SK-N-SH (cell line): ENCODE results near the gene NPC1L1. TPM values are rescaled to one million over a fixed set of nuclear protein-coding genes. Genes with fewer than 3 reads are reported as not detected.

ENCODE experiments used
- CTCF ChIA-PET: fragments of 300-600, 350-600 bp; formaldehyde crosslinking; extraction: SDS; loops from one replicate; lab custom pipeline; 2021; lab: Yijun Ruan, JAX
- POLR2A ChIA-PET: fragments of 350-600 bp; sonication (Branson Sonifier 250); formaldehyde crosslinking; extraction: SDS; loops from one replicate; lab custom pipeline; 2020; ENCODE audit warnings: antibody characterized with exemption, inconsistent platforms; lab: Yijun Ruan, JAX
- DNase-seq: peaks from one replicate; pipeline ENCODE4 v3.0.0; 2012
- H2AFZ ChIP-seq: fragments of 200-600 bp; sonication (generic); 2 replicates; pipeline ENCODE4 v1.8.1; 2016; ENCODE audit warnings: antibody characterized with exemption, mild to moderate bottlenecking, low read depth
- H3F3A ChIP-seq: fragments of 200-600 bp; sonication (generic); replicated peaks from 2 replicates; pipeline ENCODE3; 2016; ENCODE audit warnings: antibody characterized with exemption, mild to moderate bottlenecking; ENCODE audit not compliant: insufficient read depth
- H3K27ac ChIP-seq, 2 experiments: fragments of 200-500 bp in 1 of 2; fragments of 200-600 bp in 1 of 2; sonication (Bioruptor generic) in 1 of 2; sonication (generic), shearing (Covaris generic) in 1 of 2; 2 replicates each; pipeline versions ENCODE4 v1.5.1 to v1.6.1; 2014 to 2016; ENCODE audit warnings: low read depth in 2 of 2, inconsistent platforms in 1 of 2, low read length in 1 of 2, mild to moderate bottlenecking in 1 of 2, mixed read lengths in 1 of 2
- H3K27me3 ChIP-seq: fragments of 200-600 bp; sonication (generic), shearing (Covaris generic); 2 replicates; pipeline ENCODE4 v1.6.1; 2016; ENCODE audit warnings: mixed run types; ENCODE audit not compliant: insufficient read depth
- H3K36me3 ChIP-seq, 2 experiments: fragments of 200-500 bp in 1 of 2; fragments of 200-600 bp in 1 of 2; sonication (Bioruptor generic) in 1 of 2; sonication (generic) in 1 of 2; replicated peaks in 1 of 2; 2 replicates each; pipeline versions ENCODE3 to v1.5.1; 2014 to 2016; ENCODE audit warnings: low read length in 1 of 2, mild to moderate bottlenecking in 1 of 2; ENCODE audit not compliant: insufficient read depth in 2 of 2, control insufficient read depth in 1 of 2
- H3K4me1 ChIP-seq, 2 experiments: fragments of 200-500 bp in 1 of 2; fragments of 200-600 bp in 1 of 2; sonication (Bioruptor generic) in 1 of 2; sonication (generic), shearing (Covaris generic) in 1 of 2; 2 replicates each; pipeline versions ENCODE4 v1.5.1 to v1.6.1; 2014 to 2016; ENCODE audit warnings: low read depth in 1 of 2, low read length in 1 of 2, mixed run types in 1 of 2; ENCODE audit not compliant: insufficient read depth in 2 of 2, control insufficient read depth in 1 of 2
- H3K4me2 ChIP-seq: fragments of 200-600 bp; sonication (generic), shearing (Covaris generic); 2 replicates; pipeline ENCODE4 v1.6.1; 2017; ENCODE audit warnings: mixed run types
- H3K4me3 ChIP-seq, 2 experiments: fragments of 200-500 bp in 1 of 2; fragments of 200-600 bp in 1 of 2; sonication (Bioruptor generic) in 1 of 2; sonication (generic), shearing (Covaris generic) in 1 of 2; 2 replicates each; pipeline versions ENCODE4 v1.5.1 to v1.8.1; 2014 to 2016; ENCODE audit warnings: low read depth in 2 of 2, inconsistent platforms in 1 of 2, low read length in 1 of 2, mild to moderate bottlenecking in 1 of 2, mixed read lengths in 1 of 2, moderate library complexity in 1 of 2
- H3K79me2 ChIP-seq: fragments of 200-600 bp; sonication (generic); 2 replicates; pipeline ENCODE4 v1.8.1; 2017; ENCODE audit warnings: mild to moderate bottlenecking; ENCODE audit not compliant: insufficient read depth
- H3K9ac ChIP-seq: fragments of 200-600 bp; sonication (generic); 2 replicates; pipeline ENCODE4 v1.6.1; 2017; ENCODE audit warnings: mixed run types
- H3K9me2 ChIP-seq: fragments of 200-600 bp; sonication (generic); 2 replicates; pipeline ENCODE4 v1.6.1; 2017; ENCODE audit warnings: mixed run types
- H3K9me3 ChIP-seq: fragments of 200-600 bp; sonication (generic); 2 replicates; pipeline ENCODE4 v1.6.1; 2017; ENCODE audit warnings: mixed run types, mild to moderate bottlenecking, moderate library complexity
- H4K20me1 ChIP-seq: fragments of 200-600 bp; sonication (generic); 2 replicates; pipeline ENCODE4 v1.6.1; 2017; ENCODE audit warnings: mild to moderate bottlenecking, mixed run types; ENCODE audit not compliant: insufficient read depth
- CHD2 ChIP-seq: fragments of 150-350 bp; IDR thresholded peaks from 2 replicates; pipeline ENCODE4 v1.6.1; 2018; ENCODE audit warnings: low read length; ENCODE audit not compliant: partially characterized antibody
- CTCF ChIP-seq: fragments of 200-600 bp; sonication (generic); IDR thresholded peaks from 2 replicates; pipeline ENCODE4 v1.6.1; 2017; ENCODE audit warnings: antibody characterized with exemption, mild to moderate bottlenecking, moderate library complexity
- EZH2phosphoT487 ChIP-seq: fragments of 200-600 bp; sonication (generic); IDR thresholded peaks from 2 replicates; pipeline ENCODE4 v1.6.1; 2017; ENCODE audit warnings: low read depth, mixed run types, mild to moderate bottlenecking, antibody characterized with exemption, moderate library complexity, borderline replicate concordance
- FOSL2 ChIP-seq: IDR thresholded peaks from 2 replicates; pipeline ENCODE4 v1.4.0; 2012; ENCODE audit warnings: low read depth, mild to moderate bottlenecking, moderate library complexity, borderline replicate concordance
- FOXJ3 ChIP-seq: sonication (generic); formaldehyde crosslinking; IDR thresholded peaks from 2 replicates; pipeline ENCODE4 v1.5.1; 2020; ENCODE audit warnings: mild to moderate bottlenecking, missing genetic modification reagents
- FOXM1 ChIP-seq: IDR thresholded peaks from 2 replicates; pipeline ENCODE4 v1.4.0; 2012; ENCODE audit warnings: low read depth, mild to moderate bottlenecking
- MXI1 ChIP-seq: IDR thresholded peaks from 2 replicates; pipeline ENCODE4 v1.6.1; 2012; ENCODE audit warnings: mild to moderate bottlenecking, low read depth, low read length, improper control_type of control experiment
- NRF1 ChIP-seq: IDR thresholded peaks from 2 replicates; pipeline ENCODE4 v1.6.1; 2012; ENCODE audit warnings: low read depth, mild to moderate bottlenecking, low read length
- PBX3 ChIP-seq: IDR thresholded peaks from 2 replicates; pipeline ENCODE4; 2012
- POLR2AphosphoS5 ChIP-seq: IDR thresholded peaks from 2 replicates; pipeline ENCODE4 v1.6.1; 2012; ENCODE audit warnings: low read depth, low read length
- RAD21 ChIP-seq: IDR thresholded peaks from 2 replicates; pipeline ENCODE4 v1.6.1; 2012; ENCODE audit warnings: mild to moderate bottlenecking, low read length
- USF2 ChIP-seq: fragments of 150-350 bp; IDR thresholded peaks from 2 replicates; pipeline ENCODE4 v1.6.1; 2017; ENCODE audit warnings: antibody characterized with exemption, low read length, low read depth, borderline replicate concordance
- ZBTB33 ChIP-seq: IDR thresholded peaks from 2 replicates; pipeline ENCODE4 v1.4.0; 2012; ENCODE audit warnings: low read depth, borderline replicate concordance
- WGBS: methylation state at CpG from one replicate; pipeline ENCODE4 v1.1.6; 2017; ENCODE audit warnings: low lambda C conversion rate; 5-methylcytosine and 5-hydroxymethylcytosine counted together
- polyA plus RNA-seq, 3 experiments: library from polyadenylated mRNA; depleted of rRNA; stranded (reverse); fragments of >200 nt; gene quantifications; 2 replicates each; pipeline ENCODE4 v1.2.3, GENCODE V29; 2012

NPC1L1 gene
- polyA plus RNA-seq, 1 of the 3 experiments (the other 2 are of a cell fraction), result not detected

DNA sequence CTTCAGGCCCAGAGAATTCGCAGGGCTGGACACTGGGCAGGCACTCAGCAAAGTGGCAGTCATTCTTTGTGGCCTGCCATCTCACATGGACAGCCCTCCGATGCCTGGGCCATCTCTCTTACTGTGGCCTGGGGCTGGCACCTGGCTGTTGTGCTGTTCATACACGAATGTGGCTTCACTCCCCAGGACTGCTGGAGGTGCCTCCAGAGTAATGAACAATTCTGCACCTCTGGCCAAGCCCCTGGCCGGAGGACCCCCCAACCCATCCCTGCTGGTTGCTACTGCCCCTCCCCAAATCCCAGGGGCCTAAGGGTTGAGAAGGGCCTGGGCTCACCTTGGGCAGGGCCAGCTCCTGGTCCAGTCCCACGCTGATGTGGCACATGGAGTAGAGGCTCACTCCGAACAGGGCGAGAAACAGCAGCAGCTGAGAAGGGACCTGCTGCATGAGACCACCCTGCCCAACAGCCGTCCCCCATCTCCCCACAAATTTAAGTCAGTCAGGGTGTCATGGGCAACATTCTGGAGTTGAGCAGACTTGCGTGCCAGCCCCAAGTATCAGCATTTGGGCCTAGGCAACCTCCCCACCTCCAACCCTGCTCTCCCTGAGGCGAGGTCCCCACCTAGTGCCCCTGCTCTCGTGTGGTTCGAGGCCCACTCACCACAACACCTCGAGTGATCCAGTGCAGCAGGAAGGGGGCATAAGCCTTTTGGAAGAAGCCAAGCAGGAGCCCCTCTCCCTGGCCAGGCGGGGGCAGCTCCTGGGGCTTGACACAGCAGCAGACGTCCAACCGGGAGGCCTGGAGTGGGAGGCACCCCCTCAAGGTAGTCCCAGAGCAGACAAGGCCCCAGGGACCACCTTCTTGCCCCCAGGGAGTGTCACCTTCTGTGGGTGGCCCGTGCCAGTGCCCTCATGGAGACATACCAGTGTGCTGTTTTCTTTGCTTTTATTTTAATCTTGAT is 9.4 kb downstream of the NPC1L1 start:
- no peak overlapping the region for H3K4me2 ChIP-seq
- no peaks in the 10 kb centered on the region for H4K20me1 ChIP-seq
- no peaks in the 10 kb centered on the region for H3K4me1 ChIP-seq
- H3K4me3 ChIP-seq, result no peak overlapping the region
- ChIA-PET POLR2A (no interaction called here), CTCF (interaction anchor here (2.4 kb wide), 1 partner anchor 33 kb away, joined by 10 read pairs; no protein-coding TSS in a partner anchor)
- TF ChIP-seq ZBTB33 (no peak), MXI1 (no peak), CHD2 (no peak), USF2 (no peak), FOSL2 (no peak), POLR2AphosphoS5 (no peak), EZH2phosphoT487 (no peak), PBX3 (no peak), FOXJ3 (CRISPR knock-in tag) (no peak), CTCF (no peak), FOXM1 (no peak), NRF1 (no peak), RAD21 (no peak)
- 63% methylated on average over 13 of the region's 17 CpGs for WGBS
- no peaks in the 10 kb centered on the region for H3K9me2 ChIP-seq
- no peak overlapping the region for H3K9ac ChIP-seq
- no peaks in the 10 kb centered on the region for H3K36me3 ChIP-seq
- DNase-seq, result no peak
- no peaks in the 10 kb centered on the region for H3F3A ChIP-seq
- H2AFZ ChIP-seq, result no peak overlapping the region
- no peak overlapping the region for H3K27ac ChIP-seq
- no peaks in the 10 kb centered on the region for H3K27me3 ChIP-seq
- H3K79me2 ChIP-seq, result no peaks in the 10 kb centered on the region
- H3K9me3 ChIP-seq, result no peaks in the 10 kb centered on the region
